NT2/D1 (cell line): ENCODE measurements around the gene SRP9.

ENCODE experiments used
- YY1 ChIP-seq: IDR thresholded peaks from 2 replicates; pipeline ENCODE4 v1.6.1; 2011; ENCODE audit not compliant: insufficient read length, insufficient read depth
- ZNF274 ChIP-seq: IDR thresholded peaks from 2 replicates; pipeline ENCODE4 v1.6.1; 2011; ENCODE audit warnings: mild to moderate bottlenecking, low read depth, low read length

DNA sequence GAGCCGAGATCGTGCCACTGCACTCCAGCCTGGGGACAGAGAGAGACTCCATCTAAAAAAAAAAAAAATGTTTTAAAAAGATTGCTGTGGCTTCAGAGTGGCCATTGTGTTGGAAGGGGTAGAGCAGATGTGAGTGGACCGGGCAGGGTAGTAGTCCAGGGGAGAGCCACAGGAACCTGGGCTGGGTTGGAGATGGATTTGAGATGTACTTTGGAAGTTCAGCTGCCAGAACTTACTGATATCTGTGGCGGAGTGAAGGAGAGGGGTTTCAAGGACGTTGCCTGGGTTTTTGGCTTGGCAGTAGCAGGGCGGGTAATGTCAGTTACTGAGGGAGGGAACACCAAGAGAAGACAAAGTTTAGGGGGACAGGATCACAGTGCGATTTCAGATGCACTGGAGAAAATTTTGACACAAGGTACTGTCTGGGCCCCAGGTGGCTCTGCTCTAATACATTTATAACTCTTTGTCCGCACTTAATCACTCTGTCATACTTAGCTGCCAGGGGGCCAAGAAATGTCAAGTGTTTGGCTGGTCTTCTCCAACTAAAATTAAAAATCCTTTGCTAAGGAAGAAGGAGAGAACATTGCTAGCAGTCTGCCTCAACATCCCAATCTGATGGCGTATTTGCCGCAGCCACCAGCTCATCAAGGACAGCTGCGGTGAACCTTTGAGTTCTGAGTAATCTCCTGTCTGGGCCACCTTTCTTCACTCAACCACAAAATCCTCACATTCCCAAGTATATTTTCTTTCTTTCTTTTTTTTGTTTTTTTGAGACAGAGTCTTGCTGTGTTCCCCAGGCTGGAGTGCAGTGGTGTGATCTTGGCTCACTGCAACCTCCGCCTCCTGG lies 41.9 kb downstream of the SRP9 start:
- TF ChIP-seq ZNF274 (no peak), YY1 (no peak)
